ENCODE measurements around the gene SPPL3.

DNA sequence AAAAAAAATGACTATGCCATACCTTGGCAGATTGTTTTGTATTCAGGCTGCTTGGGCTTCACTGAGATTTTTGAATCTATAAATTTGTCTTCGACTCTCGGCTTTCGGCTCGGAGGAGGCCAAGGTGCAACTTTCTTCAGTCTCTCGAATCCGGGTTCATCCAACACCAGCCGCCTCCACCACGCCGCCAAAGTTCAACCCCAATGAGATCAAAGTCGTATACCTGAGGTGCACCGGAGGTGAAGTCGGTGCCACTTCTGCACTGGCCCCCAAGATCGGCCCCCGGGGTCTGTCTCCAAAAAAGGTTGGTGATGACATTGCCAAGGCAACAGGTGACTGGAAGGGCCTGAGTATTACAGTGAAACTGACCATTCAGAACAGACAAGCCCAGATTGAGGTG is 12.4 kb upstream of the SPPL3 start:
- TF ChIP-seq EP300 (IDR thresholded peaks at IDR 0.05) = no peak
- no peak for TF ChIP-seq CTCF (IDR thresholded peaks at IDR 0.05)

Data from tibial nerve (tissue), 4 donors.